Stomach (tissue), 4 donors: Measurements from ENCODE around the gene YPEL1.

Source experiments
- CTCF ChIP-seq, 7 experiments: fragments of 450-650 bp in 4 of 7; fragments of 200-600 bp in 3 of 7; sonication (generic) in 3 of 7; IDR thresholded peaks; one replicate each; pipeline ENCODE4 v1.5.1; 2016 to 2019; ENCODE audit warnings: antibody characterized with exemption in 7 of 7, control low read depth in 2 of 7, mild to moderate bottlenecking in 1 of 7
- EP300 ChIP-seq: sonication (generic); formaldehyde crosslinking; IDR thresholded peaks from one replicate; pipeline ENCODE4 v1.6.1; 2017; ENCODE audit warnings: antibody characterized with exemption
- POLR2A ChIP-seq, 4 donors: fragments of 450-650 bp; IDR thresholded peaks; one replicate each; pipeline ENCODE4 v1.6.1; 2016; ENCODE audit warnings: antibody characterized with exemption in 4 of 4, control low read depth in 2 of 4, mild to moderate bottlenecking in 1 of 4, moderate library complexity in 1 of 4
- POLR2AphosphoS5 ChIP-seq, 3 donors: sonication (generic); formaldehyde crosslinking; IDR thresholded peaks; one replicate each; pipeline ENCODE4 v1.6.1; 2016; ENCODE audit warnings: antibody characterized with exemption in 3 of 3

DNA sequence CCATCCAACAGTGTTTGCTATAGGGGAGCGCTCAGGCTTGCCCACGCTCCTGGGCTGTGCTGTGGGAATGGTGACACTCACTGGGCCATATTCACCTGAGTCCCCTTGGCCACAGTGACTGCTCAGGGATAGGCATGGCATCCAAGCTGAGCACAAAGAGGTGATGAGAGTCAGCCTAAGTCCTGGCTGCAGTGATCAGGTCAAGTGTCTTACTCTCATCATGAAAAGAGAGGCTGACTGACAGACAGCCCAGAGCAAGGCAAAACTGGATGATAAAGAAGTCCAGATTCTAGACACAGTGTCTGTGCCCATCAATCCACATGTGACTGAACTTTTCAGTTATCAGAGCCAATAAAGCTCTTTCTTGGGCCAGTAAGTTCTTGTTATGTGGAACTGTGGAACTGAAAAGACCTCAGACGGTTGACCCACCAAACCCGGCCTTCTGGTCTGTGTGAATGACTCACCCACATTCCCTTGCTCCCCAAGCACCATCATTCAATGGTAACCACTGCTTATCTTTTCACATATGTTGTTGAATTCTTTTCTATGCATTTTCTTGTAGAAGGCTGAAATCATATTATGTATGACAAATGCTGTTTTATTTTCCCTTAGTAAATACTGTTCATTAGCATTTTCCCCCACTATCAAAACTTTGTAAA, 43.2 kb upstream of the YPEL1 start:
- TF ChIP-seq CTCF (IDR thresholded peaks at IDR 0.05) = no peak
- TF ChIP-seq POLR2AphosphoS5 (IDR thresholded peaks at IDR 0.05) = no peak
- TF ChIP-seq POLR2A (IDR thresholded peaks at IDR 0.05) = no peak
- no peak for TF ChIP-seq EP300
